Astrocyte (in vitro differentiated cells and primary cell): ENCODE measurements around the gene MYL3.

Experiments used
- EZH2 ChIP-seq: IDR thresholded peaks from 2 replicates; pipeline ENCODE4 v1.6.1; 2012; ENCODE audit warnings: mild to moderate bottlenecking, low read length, inconsistent platforms; ENCODE audit not compliant: insufficient read depth
- TF ChIP-seq, protein P1 (sequence below): IDR thresholded peaks from 2 replicates; pipeline ENCODE4 v1.5.1; 2011; ENCODE audit warnings: low read depth, mild to moderate bottlenecking, inconsistent platforms, low read length, moderate library complexity; ENCODE audit not compliant: insufficient read depth

GRCh38 chr3:46897031-46897430, 33.8 kb upstream of the MYL3 start:
- TF ChIP-seq, protein P1, sequence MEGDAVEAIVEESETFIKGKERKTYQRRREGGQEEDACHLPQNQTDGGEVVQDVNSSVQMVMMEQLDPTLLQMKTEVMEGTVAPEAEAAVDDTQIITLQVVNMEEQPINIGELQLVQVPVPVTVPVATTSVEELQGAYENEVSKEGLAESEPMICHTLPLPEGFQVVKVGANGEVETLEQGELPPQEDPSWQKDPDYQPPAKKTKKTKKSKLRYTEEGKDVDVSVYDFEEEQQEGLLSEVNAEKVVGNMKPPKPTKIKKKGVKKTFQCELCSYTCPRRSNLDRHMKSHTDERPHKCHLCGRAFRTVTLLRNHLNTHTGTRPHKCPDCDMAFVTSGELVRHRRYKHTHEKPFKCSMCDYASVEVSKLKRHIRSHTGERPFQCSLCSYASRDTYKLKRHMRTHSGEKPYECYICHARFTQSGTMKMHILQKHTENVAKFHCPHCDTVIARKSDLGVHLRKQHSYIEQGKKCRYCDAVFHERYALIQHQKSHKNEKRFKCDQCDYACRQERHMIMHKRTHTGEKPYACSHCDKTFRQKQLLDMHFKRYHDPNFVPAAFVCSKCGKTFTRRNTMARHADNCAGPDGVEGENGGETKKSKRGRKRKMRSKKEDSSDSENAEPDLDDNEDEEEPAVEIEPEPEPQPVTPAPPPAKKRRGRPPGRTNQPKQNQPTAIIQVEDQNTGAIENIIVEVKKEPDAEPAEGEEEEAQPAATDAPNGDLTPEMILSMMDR = no peak
- TF ChIP-seq EZH2 = no peak
